H9 (cell line): ENCODE results near the gene RPL36. TPM values are rescaled to one million over a fixed set of nuclear protein-coding genes. Genes with fewer than 3 reads are reported as not detected.

Source experiments
- DNase-seq: peaks from one replicate; pipeline ENCODE4 v3.0.0-alpha.2; 2017
- H2AFZ ChIP-seq: one replicate; pipeline ENCODE4 v1.6.1; 2013; ENCODE audit warnings: mild to moderate bottlenecking, low read length, control low read depth, moderate library complexity
- H2AK5ac ChIP-seq: 2 replicates; pipeline ENCODE4 v1.6.1; 2013; ENCODE audit warnings: low read length, control low read depth, mixed read lengths; ENCODE audit not compliant: insufficient read length
- H2BK120ac ChIP-seq: one replicate; pipeline ENCODE4 v1.6.1; 2013; ENCODE audit warnings: low read depth, mild to moderate bottlenecking, low read length, control low read depth, inconsistent platforms; ENCODE audit not compliant: poor library complexity, severe bottlenecking
- H2BK12ac ChIP-seq: 2 replicates; pipeline ENCODE4 v1.6.1; 2013; ENCODE audit warnings: low read length, control low read depth, mixed read lengths, low read depth; ENCODE audit not compliant: insufficient read length
- H2BK15ac ChIP-seq: 2 replicates; pipeline ENCODE4 v1.6.1; 2013; ENCODE audit warnings: low read depth, low read length, control low read depth
- H2BK20ac ChIP-seq: one replicate; pipeline ENCODE4 v1.6.1; 2013; ENCODE audit warnings: low read depth, mild to moderate bottlenecking, low read length, control low read depth, inconsistent platforms; ENCODE audit not compliant: poor library complexity, severe bottlenecking
- H2BK5ac ChIP-seq: 2 replicates; pipeline ENCODE4 v1.6.1; 2013; ENCODE audit warnings: low read length, control low read depth, mixed read lengths; ENCODE audit not compliant: insufficient read length
- H3K14ac ChIP-seq: 2 replicates; pipeline ENCODE4 v1.6.1; 2013; ENCODE audit warnings: low read length, control low read depth; ENCODE audit not compliant: insufficient read depth
- H3K18ac ChIP-seq: 2 replicates; pipeline ENCODE4 v1.6.1; 2013; ENCODE audit warnings: low read depth, mild to moderate bottlenecking, mixed read lengths, low read length, control low read depth; ENCODE audit not compliant: insufficient read length
- H3K23ac ChIP-seq: 2 replicates; pipeline ENCODE4 v1.6.1; 2013; ENCODE audit warnings: low read length, control low read depth, mixed read lengths, low read depth; ENCODE audit not compliant: insufficient read length
- H3K23me2 ChIP-seq: 2 replicates; pipeline ENCODE4 v1.6.1; 2013; ENCODE audit warnings: low read depth, mild to moderate bottlenecking, mixed read lengths, low read length, control low read depth; ENCODE audit not compliant: insufficient read length, poor library complexity, severe bottlenecking
- H3K27ac ChIP-seq: 2 replicates; pipeline ENCODE4 v1.5.1; 2013; ENCODE audit warnings: low read length, control low read depth, mixed read lengths, low read depth; ENCODE audit not compliant: insufficient read length
- H3K27me3 ChIP-seq: 2 replicates; pipeline ENCODE4 v1.6.1; 2013; ENCODE audit warnings: low read length, control low read depth, inconsistent platforms; ENCODE audit not compliant: insufficient read depth
- H3K4ac ChIP-seq: 2 replicates; pipeline ENCODE4 v1.6.1; 2013; ENCODE audit warnings: low read depth, mild to moderate bottlenecking, control low read depth, inconsistent platforms, low read length, moderate library complexity
- H3K4me1 ChIP-seq: 2 replicates; pipeline ENCODE4 v1.6.1; 2013; ENCODE audit warnings: low read length, control low read depth, inconsistent platforms; ENCODE audit not compliant: insufficient read depth
- H3K4me2 ChIP-seq: 2 replicates; pipeline ENCODE4 v1.6.1; 2013; ENCODE audit warnings: low read length, control low read depth, mixed read lengths; ENCODE audit not compliant: insufficient read length, insufficient read depth
- H3K56ac ChIP-seq: 2 replicates; pipeline ENCODE4 v1.6.1; 2013; ENCODE audit warnings: low read depth, mild to moderate bottlenecking, mixed read lengths, low read length, control low read depth; ENCODE audit not compliant: insufficient read length
- H3K79me1 ChIP-seq: 2 replicates; pipeline ENCODE4 v1.6.1; 2013; ENCODE audit warnings: low read depth, mild to moderate bottlenecking, moderate library complexity, low read length, control low read depth, inconsistent platforms; ENCODE audit not compliant: insufficient read depth, poor library complexity, severe bottlenecking
- H3K79me2 ChIP-seq: 2 replicates; pipeline ENCODE4 v1.6.1; 2013; ENCODE audit warnings: low read length, control low read depth, inconsistent platforms; ENCODE audit not compliant: insufficient read depth
- H3K9ac ChIP-seq: 2 replicates; pipeline ENCODE4 v1.6.1; 2013; ENCODE audit warnings: low read length, control low read depth, mixed read lengths; ENCODE audit not compliant: insufficient read length; ENCODE audit errors: extremely low read depth
- H3K9me3 ChIP-seq: one replicate; pipeline ENCODE4 v1.6.1; 2013; ENCODE audit warnings: low read depth, low read length, inconsistent platforms; ENCODE audit not compliant: control insufficient read depth
- H3T11ph ChIP-seq: one replicate; pipeline ENCODE4 v1.6.1; 2013; ENCODE audit warnings: mild to moderate bottlenecking, low read length, control low read depth, inconsistent platforms
- H4K20me1 ChIP-seq: one replicate; pipeline ENCODE4 v1.6.1; 2013; ENCODE audit not compliant: control insufficient read depth, insufficient read length, insufficient read depth
- H4K5ac ChIP-seq: 2 replicates; pipeline ENCODE4 v1.6.1; 2013; ENCODE audit warnings: low read depth, mild to moderate bottlenecking, mixed read lengths, low read length, control low read depth; ENCODE audit not compliant: insufficient read length
- H4K8ac ChIP-seq: replicated peaks from 2 replicates; pipeline ENCODE4 v1.6.1; 2013; ENCODE audit warnings: low read length, control low read depth, mixed read lengths, low read depth; ENCODE audit not compliant: insufficient read length
- H4K91ac ChIP-seq: 2 replicates; pipeline ENCODE4 v1.6.1; 2013; ENCODE audit warnings: low read depth, mild to moderate bottlenecking, moderate library complexity, mixed read lengths, low read length, control low read depth; ENCODE audit not compliant: insufficient read length
- H3K27ac Mint-ChIP-seq, 3 experiments: 2 replicates in 2 of 3; 3 replicates in 1 of 3; pipeline ENCODE4 v1.8.0; 2020 to 2021; ENCODE audit warnings: mixed read lengths in 3 of 3, mild to moderate bottlenecking in 1 of 3, moderate library complexity in 1 of 3
- H3K27me3 Mint-ChIP-seq: 2 replicates; pipeline ENCODE4 v1.8.0; 2021; ENCODE audit warnings: low read depth, mild to moderate bottlenecking, moderate library complexity, mixed read lengths
- H3K36me3 Mint-ChIP-seq, 3 experiments: 2 replicates in 2 of 3; 3 replicates in 1 of 3; pipeline ENCODE4 v1.8.0; 2020 to 2021; ENCODE audit warnings: low read depth in 3 of 3, mixed read lengths in 3 of 3; ENCODE audit not compliant: insufficient read depth in 1 of 3
- H3K4me1 Mint-ChIP-seq, 2 experiments: 2 replicates each; pipeline ENCODE4 v1.8.0; 2020; ENCODE audit warnings: mixed read lengths in 2 of 2
- H3K4me3 Mint-ChIP-seq, 2 experiments: 2 replicates in 1 of 2; 3 replicates in 1 of 2; pipeline ENCODE4 v1.8.0; 2020 to 2021; ENCODE audit warnings: mild to moderate bottlenecking in 2 of 2, mixed read lengths in 2 of 2, moderate library complexity in 1 of 2
- H3K9me3 Mint-ChIP-seq, 2 experiments: 2 replicates in 1 of 2; 3 replicates in 1 of 2; pipeline ENCODE4 v1.8.0; 2020; ENCODE audit warnings: mild to moderate bottlenecking in 2 of 2, mixed read lengths in 2 of 2, moderate library complexity in 1 of 2
- CTCF ChIP-seq: fragments of 200-600 bp; sonication (generic); conservative IDR thresholded peaks from 3 replicates; pipeline ENCODE4 v1.8.0; 2021; ENCODE audit warnings: antibody characterized with exemption, mild to moderate bottlenecking
- WGBS: extraction: QIAGEN DNeasy Blood & Tissue Kit; methylation state at CpG from one replicate; pipeline ENCODE4 v1.1.7; 2013; ENCODE audit warnings: missing lambda C conversion rate, low lambda C conversion rate, mixed read lengths; ENCODE audit not compliant: insufficient read length; ENCODE audit errors: extremely low coverage; 5-methylcytosine and 5-hydroxymethylcytosine counted together
- total RNA-seq: library from RNA; stranded (reverse); gene quantifications from 2 replicates; pipeline ENCODE4 v1.2.1, GENCODE V29; 2021

RPL36 gene
- total RNA-seq, 1 experiment from 2014 or later, result 1,074 TPM

GRCh38 chr19:5680084-5680436, 10.0 kb upstream of the RPL36 start:
- Histone ChIP-seq H3K14ac (no peak overlapping the region; the same call in 1 of the 2 replicates), H3K23me2 (peaks cover 14% of the 10 kb centered on the region), H3K9ac (peak overlapping the region; percentile 50), H2AK5ac (no peak overlapping the region), H3K18ac (no peak overlapping the region), H3K27ac (no peak overlapping the region), H3K9me3 (no peaks in the 10 kb centered on the region), H2BK20ac (no peak overlapping the region), H2BK120ac (no peak overlapping the region), H3K79me2 (no peaks in the 10 kb centered on the region), H3K27me3 (no peaks in the 10 kb centered on the region), H4K8ac (no peak overlapping the region), H4K5ac (no peak overlapping the region), H3K4ac (no peak overlapping the region), H3K4me2 (peak overlapping the region; percentile 69), H3K4me1 (no peaks in the 10 kb centered on the region; the same call in 1 of the 2 replicates), H2BK15ac (no peak overlapping the region), H4K91ac (no peak overlapping the region), H3K56ac (no peak overlapping the region), H3K79me1 (no peaks in the 10 kb centered on the region), H2BK12ac (no peak overlapping the region), H3K23ac (no peak overlapping the region), H2AFZ (no peak overlapping the region), H2BK5ac (no peak overlapping the region), H3T11ph (no peak overlapping the region), H4K20me1 (no peaks in the 10 kb centered on the region)
- TF ChIP-seq CTCF, result no peak
- H3K27me3 Mint-ChIP-seq, result peaks cover 9% of the 10 kb centered on the region
- WGBS, result no CpG with 5 or more reads among the region's 23 CpGs
- peaks cover 0 to 2% of the 10 kb centered on the region in 2 experiments; a peak in 2 of 5 replicates for H3K9me3 Mint-ChIP-seq
- H3K27ac Mint-ChIP-seq, result peak overlapping the region; percentile 38 to 94 (median 93); a peak in 6 of 7 replicates
- no peak for DNase-seq
- H3K36me3 Mint-ChIP-seq, result peaks cover 0 to 3% (median 0%) of the 10 kb centered on the region in 3 experiments; a peak in 1 of 7 replicates
- peaks cover 20 to 27% of the 10 kb centered on the region in 2 experiments for H3K4me1 Mint-ChIP-seq
- H3K4me3 Mint-ChIP-seq, result peak overlapping the region; percentile 92 to 98
